ENCODE measurements around the gene NANOS3. TPM values are rescaled to one million over a fixed set of nuclear protein-coding genes. Genes with fewer than 3 reads are reported as not detected.
A peak's percentile ranks its signal among the peaks of the same experiment; 100 is the strongest.
"Not testable (repeated sequence)": the region's sequence is repeated elsewhere in the genome, so short reads cannot be mapped to it uniquely, and the experiment has no call there.

Gene NANOS3
- total RNA-seq, 2 experiments from 2014 or later, result 0.56 to 1.3 TPM

- DNase-seq, result no peak
- intact Hi-C loops (cut with micrococcal nuclease), result no loop called here
- Mint-ChIP-seq H3K36me3 (ENCODE audit: low read depth) (no peaks in the 10 kb centered on the region), H3K27ac (no peak overlapping the region), H3K9me3 (no peaks in the 10 kb centered on the region), H3K27me3 (no peaks in the 10 kb centered on the region), H3K4me1 (ENCODE audit: low read depth) (peaks cover 53% of the 10 kb centered on the region), H3K4me3 (peak overlapping the region; percentile 15)
- TF ChIP-seq CTCF (IDR thresholded peaks at IDR 0.05), result no peak
- ATAC-seq, result no peak
- ChIA-PET CTCF (interaction anchor here (1.8 to 5.5 kb wide), 2 partner anchors 14 to 74 kb away, joined by 5 to 45 read pairs; partner anchors contain the start of gene C19orf53), POLR2A (interaction anchor here (1.3 to 6.9 kb wide), 3 partner anchors 10 to 60 kb away, joined by 3 to 78 read pairs (median 58); no protein-coding TSS in a partner anchor)
Observed at GRCh38 chr19:13848340-13848677, 28.6 kb upstream of the NANOS3 start.

GRCh38 chr19:13848798-13849676 is 27.9 kb upstream of the NANOS3 start:
- POLR2A ChIA-PET, result interaction anchor here (1.3 to 6.9 kb wide), 3 partner anchors 11 to 61 kb away, joined by 3 to 78 read pairs (median 58); no protein-coding TSS in a partner anchor
- no peak for DNase-seq
- CTCF ChIA-PET, result interaction anchor here (5.5 kb wide), 1 partner anchor 13 kb away, joined by 45 read pairs; no protein-coding TSS in a partner anchor
- Mint-ChIP-seq H3K36me3 (ENCODE audit: low read depth) (no peaks in the 10 kb centered on the region), H3K9me3 (no peaks in the 10 kb centered on the region), H3K4me3 (no peak overlapping the region), H3K27ac (peak overlapping the region; percentile 31), H3K27me3 (no peaks in the 10 kb centered on the region), H3K4me1 (ENCODE audit: low read depth) (peaks cover 48% of the 10 kb centered on the region)
- ATAC-seq, result no peak
- intact Hi-C loops (cut with micrococcal nuclease), result no loop called here
- TF ChIP-seq CTCF (IDR thresholded peaks at IDR 0.05), result no peak

GRCh38 chr19:13849991-13850909 is 26.7 kb upstream of the NANOS3 start:
- intact Hi-C loops (cut with micrococcal nuclease), result no loop called here
- CTCF ChIA-PET, result interaction anchor here (1.4 to 5.5 kb wide), 2 partner anchors 12 to 66 kb away, joined by 3 to 45 read pairs; no protein-coding TSS in a partner anchor
- no peaks in the 10 kb centered on the region for H3K36me3 Mint-ChIP-seq (ENCODE audit: low read depth)
- no peaks in the 10 kb centered on the region for H3K9me3 Mint-ChIP-seq
- DNase-seq (peak; percentile 80), ATAC-seq (no peak)
- no peaks in the 10 kb centered on the region for H3K27me3 Mint-ChIP-seq
- POLR2A ChIA-PET, result interaction anchor here (0.9 to 6.9 kb wide), 4 partner anchors 9 to 16 kb away, joined by 3 to 78 read pairs (median 30); no protein-coding TSS in a partner anchor
- peaks cover 37% of the 10 kb centered on the region for H3K4me1 Mint-ChIP-seq (ENCODE audit: low read depth)
- TF ChIP-seq CTCF (IDR thresholded peaks at IDR 0.05), result no peak
- peak overlapping the region; percentile 69 for H3K4me3 Mint-ChIP-seq
- peak overlapping the region; percentile 87 for H3K27ac Mint-ChIP-seq

GRCh38 chr19:13850910-13851733 is 25.8 kb upstream of the NANOS3 start:
- TF ChIP-seq CTCF (IDR thresholded peaks at IDR 0.05), result no peak
- peak; percentile 79 for DNase-seq
- peak; percentile 3 for ATAC-seq
- peak overlapping the region; percentile 87 for H3K27ac Mint-ChIP-seq
- H3K4me3 Mint-ChIP-seq, result peak overlapping the region; percentile 69
- H3K4me1 Mint-ChIP-seq (ENCODE audit: low read depth), result peaks cover 30% of the 10 kb centered on the region
- CTCF ChIA-PET, result interaction anchor here (0.7 to 5.5 kb wide), 6 partner anchors 11 to 198 kb away, joined by 3 to 45 read pairs (median 4); no protein-coding TSS in a partner anchor
- intact Hi-C loops (cut with micrococcal nuclease), result no loop called here
- H3K27me3 Mint-ChIP-seq, result no peaks in the 10 kb centered on the region
- POLR2A ChIA-PET, result interaction anchor here (0.6 to 6.9 kb wide), 6 partner anchors 9 to 76 kb away, joined by 3 to 78 read pairs (median 5); partner anchors contain the start of gene C19orf53
- no peaks in the 10 kb centered on the region for H3K36me3 Mint-ChIP-seq (ENCODE audit: low read depth)
- no peaks in the 10 kb centered on the region for H3K9me3 Mint-ChIP-seq

GRCh38 chr19:13851734-13852114 is 25.2 kb upstream of the NANOS3 start:
- intact Hi-C loops (cut with micrococcal nuclease); ATAC-seq; H3K9me3 Mint-ChIP-seq; H3K27me3 Mint-ChIP-seq; H3K36me3 Mint-ChIP-seq (ENCODE audit: low read depth); H3K4me3 Mint-ChIP-seq; DNase-seq: not testable (repeated sequence)
- Mint-ChIP-seq H3K4me1 (ENCODE audit: low read depth) (peaks cover 25% of the 10 kb centered on the region), H3K27ac (peak overlapping the region; percentile 13)
- POLR2A ChIA-PET, result interaction anchor here (0.6 to 6.9 kb wide), 6 partner anchors 9 to 77 kb away, joined by 3 to 78 read pairs (median 5); partner anchors contain the start of gene C19orf53
- CTCF ChIA-PET, result interaction anchor here (0.7 to 3.3 kb wide), 6 partner anchors 11 to 629 kb away, joined by 3 to 21 read pairs (median 4); no protein-coding TSS in a partner anchor

GRCh38 chr19:13852171-13852707 is 24.7 kb upstream of the NANOS3 start:
- H3K27ac Mint-ChIP-seq; H3K4me3 Mint-ChIP-seq; DNase-seq; H3K9me3 Mint-ChIP-seq; ATAC-seq; H3K27me3 Mint-ChIP-seq; H3K36me3 Mint-ChIP-seq (ENCODE audit: low read depth); intact Hi-C loops (cut with micrococcal nuclease): not testable (repeated sequence)
- H3K4me1 Mint-ChIP-seq (ENCODE audit: low read depth), result peaks cover 25% of the 10 kb centered on the region
- ChIA-PET POLR2A (interaction anchor here (1.2 to 6.9 kb wide), 6 partner anchors 9 to 77 kb away, joined by 3 to 78 read pairs (median 6); partner anchors contain the start of gene C19orf53), CTCF (interaction anchor here (0.9 to 3.3 kb wide), 5 partner anchors 10 to 628 kb away, joined by 3 to 21 read pairs (median 4); no protein-coding TSS in a partner anchor)
